Fibroblast of pulmonary artery (primary cell): ENCODE results near the gene SYF2.

Source experiments
- DNase-seq: peaks from one replicate; pipeline ENCODE4 v3.0.0-alpha.2; 2010; ENCODE audit warnings: low read depth
- H3K4me3 ChIP-seq: replicated peaks from 2 replicates; pipeline ENCODE4 v1.5.1; 2011; ENCODE audit warnings: low read depth, mild to moderate bottlenecking, control low read depth, low read length, moderate library complexity
- TF ChIP-seq, protein P1 (sequence below): IDR thresholded peaks from 2 replicates; pipeline ENCODE4 v1.5.1; 2011; ENCODE audit warnings: mild to moderate bottlenecking, control low read depth, low read length, inconsistent platforms; ENCODE audit errors: missing control alignments

SYF2 gene

DNA sequence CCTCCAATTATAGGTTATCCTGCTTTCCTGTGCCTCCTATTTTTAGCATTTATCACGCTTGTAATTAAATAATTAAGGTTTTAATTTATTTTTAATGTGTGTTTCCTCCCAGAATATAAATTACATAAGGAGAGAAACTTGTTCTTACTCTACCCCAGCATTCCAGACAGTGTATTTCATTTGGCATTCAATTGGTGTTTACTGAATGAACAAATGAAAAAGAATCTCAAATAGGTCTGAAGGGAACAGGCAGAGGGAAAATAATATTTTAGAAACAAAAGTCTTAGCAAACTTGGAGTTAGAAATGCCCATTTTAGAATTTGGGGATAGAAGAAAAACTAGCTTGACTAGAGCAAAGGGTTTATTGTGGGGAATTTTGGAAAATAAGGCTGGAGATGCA is 24.9 kb upstream of the SYF2 start:
- TF ChIP-seq, protein P1, sequence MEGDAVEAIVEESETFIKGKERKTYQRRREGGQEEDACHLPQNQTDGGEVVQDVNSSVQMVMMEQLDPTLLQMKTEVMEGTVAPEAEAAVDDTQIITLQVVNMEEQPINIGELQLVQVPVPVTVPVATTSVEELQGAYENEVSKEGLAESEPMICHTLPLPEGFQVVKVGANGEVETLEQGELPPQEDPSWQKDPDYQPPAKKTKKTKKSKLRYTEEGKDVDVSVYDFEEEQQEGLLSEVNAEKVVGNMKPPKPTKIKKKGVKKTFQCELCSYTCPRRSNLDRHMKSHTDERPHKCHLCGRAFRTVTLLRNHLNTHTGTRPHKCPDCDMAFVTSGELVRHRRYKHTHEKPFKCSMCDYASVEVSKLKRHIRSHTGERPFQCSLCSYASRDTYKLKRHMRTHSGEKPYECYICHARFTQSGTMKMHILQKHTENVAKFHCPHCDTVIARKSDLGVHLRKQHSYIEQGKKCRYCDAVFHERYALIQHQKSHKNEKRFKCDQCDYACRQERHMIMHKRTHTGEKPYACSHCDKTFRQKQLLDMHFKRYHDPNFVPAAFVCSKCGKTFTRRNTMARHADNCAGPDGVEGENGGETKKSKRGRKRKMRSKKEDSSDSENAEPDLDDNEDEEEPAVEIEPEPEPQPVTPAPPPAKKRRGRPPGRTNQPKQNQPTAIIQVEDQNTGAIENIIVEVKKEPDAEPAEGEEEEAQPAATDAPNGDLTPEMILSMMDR = no peak
- no peak for DNase-seq
- H3K4me3 ChIP-seq = no peak overlapping the region

DNA sequence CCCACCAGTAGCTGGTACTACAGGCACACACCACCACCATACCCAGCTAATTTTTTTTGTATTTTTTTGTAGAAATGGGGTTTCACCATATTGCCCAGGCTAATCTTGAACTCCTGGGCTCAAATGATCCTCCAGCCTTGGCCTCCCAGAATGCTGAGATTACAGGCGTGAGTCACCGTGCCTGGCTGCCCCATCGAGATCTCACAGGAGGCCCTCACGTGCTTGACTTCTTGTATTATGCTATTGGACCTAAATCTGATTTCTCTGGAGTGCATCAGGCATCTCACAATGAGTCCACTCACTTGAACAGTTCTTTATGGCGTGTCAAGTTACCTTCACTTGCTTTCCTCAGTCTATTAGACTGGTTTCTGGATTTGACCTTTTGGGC is 24.3 kb upstream of the SYF2 start:
- no peak for DNase-seq
- TF ChIP-seq, protein P1 = no peak
- H3K4me3 ChIP-seq = no peak overlapping the region

DNA sequence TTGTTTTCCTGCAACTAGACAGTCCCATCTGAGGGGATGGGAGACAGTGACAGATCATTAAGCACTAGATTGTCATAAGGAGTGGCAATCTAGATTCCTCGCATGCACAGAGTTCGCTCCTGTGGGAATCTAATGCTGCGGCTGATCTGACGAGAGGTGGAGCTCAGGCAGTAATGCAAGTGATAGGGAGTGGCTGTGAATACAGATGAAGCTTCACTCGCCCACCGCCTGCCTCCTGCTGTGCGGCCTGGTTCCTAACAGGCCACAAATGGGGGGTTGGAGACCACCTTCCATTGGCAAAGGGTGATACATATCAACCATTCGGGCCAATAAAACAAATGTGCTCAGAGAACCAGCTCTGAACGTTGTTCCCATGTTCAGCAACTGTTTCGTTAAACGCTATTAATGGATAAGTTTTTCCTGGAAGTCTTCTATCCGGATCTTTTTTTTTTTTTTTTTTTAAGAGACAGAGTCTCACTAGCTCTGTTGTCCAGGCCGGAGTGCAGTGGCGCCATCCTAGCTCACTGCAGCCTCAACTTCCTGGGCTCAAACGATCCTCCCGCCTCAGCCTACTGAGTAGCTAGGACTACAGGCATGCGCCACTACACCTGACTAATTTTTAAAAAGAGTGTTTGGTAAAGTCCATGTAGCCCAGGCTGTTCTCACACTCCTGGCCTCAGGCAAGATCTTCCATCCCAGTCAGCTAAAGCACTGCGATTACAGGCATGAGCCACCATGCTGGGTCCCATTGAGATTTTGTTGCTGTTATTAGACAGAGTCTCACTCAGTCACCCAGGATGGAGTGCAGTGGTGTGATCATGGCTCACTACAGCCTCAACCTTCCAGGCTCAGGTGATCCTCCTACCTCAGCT is 23.6 kb upstream of the SYF2 start:
- no peak for DNase-seq
- no peak overlapping the region for H3K4me3 ChIP-seq

DNA sequence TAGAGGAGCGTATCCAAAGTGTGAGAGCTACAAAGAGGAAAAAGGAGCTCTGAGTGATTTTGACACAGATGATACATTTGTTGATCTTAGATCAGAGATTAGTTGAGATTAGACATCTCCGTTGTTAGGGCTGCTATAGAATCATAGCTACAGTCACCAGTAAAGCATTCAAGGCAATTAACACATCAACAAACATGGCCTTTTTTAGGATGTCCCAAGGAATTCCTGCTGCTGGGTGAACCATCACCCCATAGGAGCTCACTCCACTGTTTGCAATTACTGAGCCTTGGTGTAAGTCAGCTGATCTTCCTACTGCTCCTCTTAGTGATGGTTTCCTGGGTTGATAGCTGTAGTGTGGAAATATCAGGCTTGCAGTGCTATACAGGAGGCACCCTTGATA is 21.6 kb upstream of the SYF2 start:
- DNase-seq = no peak
- TF ChIP-seq, protein P1 = no peak
- H3K4me3 ChIP-seq = no peak overlapping the region

More for the DNA sequence above, 23.6 kb upstream of the SYF2 start:
- TF ChIP-seq, protein P1 = no peak

DNA sequence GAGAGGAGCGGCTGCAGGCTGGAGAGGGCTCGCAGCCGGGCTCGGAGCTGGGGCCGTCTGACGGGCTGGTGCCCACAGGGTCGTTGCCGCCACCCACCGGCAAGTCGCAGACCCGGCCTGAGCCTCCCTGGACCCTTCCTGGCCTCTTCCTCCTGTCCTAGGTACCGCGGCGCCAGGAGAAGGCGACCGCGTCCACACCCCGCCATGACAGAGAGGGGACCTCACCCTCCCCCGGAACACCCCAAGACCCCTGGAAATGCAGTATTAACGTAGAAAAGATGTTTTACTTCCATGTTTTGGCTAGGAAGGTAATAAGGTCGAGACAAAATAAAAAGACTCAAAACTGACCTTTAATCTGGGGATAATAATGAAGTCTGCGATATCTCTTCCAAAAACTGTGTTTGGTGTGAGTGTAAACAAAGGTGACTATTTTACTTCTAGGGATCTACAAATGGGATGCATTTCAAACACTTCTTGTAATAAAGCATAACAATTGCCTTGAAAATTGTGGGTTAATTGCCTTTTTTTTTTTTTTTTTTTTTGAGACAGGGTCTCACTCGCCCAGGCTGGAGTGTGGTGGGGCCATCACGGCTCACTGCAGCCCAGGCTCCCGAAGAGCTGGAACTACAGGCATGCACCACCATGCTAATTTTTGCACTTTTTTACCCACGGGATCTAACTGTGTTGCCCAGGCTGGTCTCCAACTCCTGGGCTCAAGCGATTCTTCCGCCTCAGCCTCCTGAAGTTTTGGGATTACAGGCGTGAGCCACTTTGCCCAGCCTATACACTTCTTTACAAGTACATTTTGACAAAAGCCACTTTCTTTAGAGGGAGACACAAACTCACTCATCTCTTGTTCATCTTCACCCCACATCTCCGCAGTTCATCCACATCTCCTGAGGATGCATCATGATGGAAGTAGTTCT is 15.8 kb upstream of the SYF2 start:
- no peak for DNase-seq
- TF ChIP-seq, protein P1 = no peak
- peak overlapping the region; percentile 74 for H3K4me3 ChIP-seq

DNA sequence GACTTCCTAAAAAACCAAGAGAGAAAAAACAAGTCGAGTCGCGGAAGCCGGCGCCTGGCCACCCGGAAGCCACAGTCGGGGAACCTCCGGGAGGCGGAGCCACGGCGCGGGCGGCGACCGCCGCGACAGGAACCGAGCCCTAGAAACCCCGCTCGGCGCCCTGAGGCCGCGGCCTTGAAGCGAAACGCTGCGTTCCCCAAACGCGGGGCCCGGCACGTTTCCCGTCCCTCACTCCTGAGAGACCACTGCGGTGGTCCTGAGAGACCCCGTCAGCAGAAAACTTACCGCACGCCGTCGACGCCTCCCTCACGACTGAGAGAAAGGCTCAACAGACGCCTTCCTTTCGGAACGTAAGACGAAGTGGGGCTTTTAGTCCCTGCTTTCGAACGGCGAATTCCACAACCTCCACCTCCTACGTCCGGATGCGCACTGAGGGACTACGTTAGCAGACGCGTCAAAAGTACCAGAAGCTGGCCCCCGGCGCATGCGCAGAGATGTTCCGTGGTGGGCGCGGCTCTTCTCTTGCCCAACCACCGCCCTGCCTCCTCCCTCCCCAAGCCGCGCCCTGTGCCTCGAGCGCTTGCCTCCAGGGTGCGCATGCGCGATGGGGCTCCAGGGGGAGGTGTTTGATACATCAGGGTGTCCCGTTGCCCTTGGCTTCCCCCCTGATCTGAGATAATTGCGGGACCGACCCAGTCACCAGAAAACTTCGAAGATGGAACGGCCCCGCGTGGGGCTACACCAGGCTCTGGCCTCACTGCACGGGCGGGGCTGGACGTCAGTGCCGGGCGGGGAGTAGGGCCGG is 14.9 kb upstream of the SYF2 start, which contains the start of gene RSRP1:
TSS of gene RSRP1 (minus strand) at position 431 of the 805 bp plus-strand sequence. CDS start 491 bp downstream, outside the sequence.
- peak; percentile 98 for DNase-seq
- H3K4me3 ChIP-seq = peak within 1 kb of the TSS; percentile 74
- TF ChIP-seq, protein P1 = no peak
